AG10803 (cell line): Measurements from ENCODE around the gene VIPAS39.

Source experiments
- DNase-seq: peaks from one replicate; pipeline ENCODE4 v3.0.0; 2010; ENCODE audit warnings: low read depth
- H3K4me3 ChIP-seq: 2 replicates; pipeline ENCODE4 v1.5.1; 2011; ENCODE audit warnings: mild to moderate bottlenecking, low read length, control low read depth
- TF ChIP-seq, protein P1 (sequence below): conservative IDR thresholded peaks from 2 replicates; pipeline ENCODE4 v1.5.1; 2011; ENCODE audit warnings: mild to moderate bottlenecking, low read length, control low read depth, inconsistent platforms

Gene VIPAS39

DNA sequence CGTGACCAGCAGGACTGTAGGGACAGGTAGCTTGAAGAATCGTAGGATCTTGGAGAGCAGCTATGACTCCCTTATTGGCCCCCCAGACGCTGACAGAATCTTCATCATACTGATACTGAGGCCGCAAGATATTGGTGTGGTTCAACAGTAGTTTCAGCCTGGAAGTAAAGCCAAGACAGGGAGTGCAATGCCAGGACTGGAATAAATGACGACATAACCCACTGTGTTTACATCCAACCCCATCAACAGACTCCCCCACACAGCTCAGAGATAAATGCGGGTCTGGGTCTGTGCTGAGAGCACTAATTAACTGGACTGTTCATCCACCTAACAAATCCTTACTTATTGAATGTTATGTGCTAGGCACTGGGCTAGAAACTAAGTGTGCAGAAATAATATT is 50.7 kb downstream of the VIPAS39 start:
- H3K4me3 ChIP-seq: no peak overlapping the region
- DNase-seq: no peak
- TF ChIP-seq, protein P1, sequence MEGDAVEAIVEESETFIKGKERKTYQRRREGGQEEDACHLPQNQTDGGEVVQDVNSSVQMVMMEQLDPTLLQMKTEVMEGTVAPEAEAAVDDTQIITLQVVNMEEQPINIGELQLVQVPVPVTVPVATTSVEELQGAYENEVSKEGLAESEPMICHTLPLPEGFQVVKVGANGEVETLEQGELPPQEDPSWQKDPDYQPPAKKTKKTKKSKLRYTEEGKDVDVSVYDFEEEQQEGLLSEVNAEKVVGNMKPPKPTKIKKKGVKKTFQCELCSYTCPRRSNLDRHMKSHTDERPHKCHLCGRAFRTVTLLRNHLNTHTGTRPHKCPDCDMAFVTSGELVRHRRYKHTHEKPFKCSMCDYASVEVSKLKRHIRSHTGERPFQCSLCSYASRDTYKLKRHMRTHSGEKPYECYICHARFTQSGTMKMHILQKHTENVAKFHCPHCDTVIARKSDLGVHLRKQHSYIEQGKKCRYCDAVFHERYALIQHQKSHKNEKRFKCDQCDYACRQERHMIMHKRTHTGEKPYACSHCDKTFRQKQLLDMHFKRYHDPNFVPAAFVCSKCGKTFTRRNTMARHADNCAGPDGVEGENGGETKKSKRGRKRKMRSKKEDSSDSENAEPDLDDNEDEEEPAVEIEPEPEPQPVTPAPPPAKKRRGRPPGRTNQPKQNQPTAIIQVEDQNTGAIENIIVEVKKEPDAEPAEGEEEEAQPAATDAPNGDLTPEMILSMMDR: no peak

DNA sequence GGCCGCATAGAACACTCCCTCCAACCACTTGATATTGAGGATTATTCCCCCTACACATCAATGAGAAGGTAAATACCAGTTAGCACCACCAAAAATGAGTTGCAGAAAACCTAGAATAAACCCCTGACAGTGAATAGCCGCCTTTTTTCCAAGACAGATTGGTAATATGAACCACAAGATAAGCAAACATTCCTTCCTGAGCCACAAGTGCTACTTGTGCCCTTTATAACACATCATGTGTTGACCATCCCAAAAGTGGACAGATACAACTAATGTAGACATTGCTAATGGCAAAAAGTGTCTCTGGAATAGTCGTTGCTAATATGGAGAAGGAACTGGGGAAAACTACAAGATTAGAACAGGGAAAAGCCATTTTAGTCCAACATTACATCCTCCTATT is 51.3 kb downstream of the VIPAS39 start:
- DNase-seq: no peak
- H3K4me3 ChIP-seq: no peak overlapping the region
- TF ChIP-seq, protein P1: no peak

DNA sequence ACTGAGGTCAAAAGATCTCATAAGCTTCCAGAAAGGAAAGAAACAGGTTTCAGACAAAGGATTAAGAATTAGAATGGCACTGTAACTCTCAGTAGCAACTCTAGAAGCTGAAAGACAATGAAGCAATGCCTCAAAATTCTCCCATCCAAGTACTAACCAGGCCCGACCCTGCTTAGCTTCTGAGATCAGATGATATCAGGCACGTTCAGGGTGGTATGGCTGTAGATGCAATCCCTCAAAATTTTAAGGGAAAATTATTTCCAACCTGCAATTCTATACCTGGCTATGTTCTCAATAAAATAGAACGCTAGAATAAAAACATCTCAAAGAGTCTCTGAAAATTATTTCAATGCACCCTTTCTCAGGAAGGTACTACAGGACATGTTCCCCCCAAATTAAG is 53.6 kb downstream of the VIPAS39 start:
- TF ChIP-seq, protein P1: no peak
- H3K4me3 ChIP-seq: no peak overlapping the region
- DNase-seq: no peak

DNA sequence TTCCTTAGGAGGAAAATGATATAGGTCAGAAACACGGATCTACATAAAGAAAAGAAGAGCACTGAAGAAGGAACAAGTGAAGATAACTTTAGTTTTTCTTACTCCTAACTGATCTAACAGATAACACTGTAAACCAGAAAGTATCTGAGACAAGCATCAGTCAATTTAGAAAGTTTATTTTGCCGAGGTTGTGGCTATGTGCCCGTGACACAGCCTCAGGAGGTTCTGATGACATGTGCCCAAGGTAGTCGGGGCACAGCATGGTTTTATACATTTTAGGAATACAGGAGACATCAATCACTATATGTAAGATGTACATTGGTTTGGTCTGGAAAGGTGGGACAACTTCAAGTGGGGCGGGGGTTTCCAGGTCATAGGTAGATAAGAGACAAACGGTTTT is 57.2 kb downstream of the VIPAS39 start:
- TF ChIP-seq, protein P1: no peak
- no peak for DNase-seq
- H3K4me3 ChIP-seq: no peak overlapping the region

GRCh38 chr14:77390188-77390587 is 67.2 kb downstream of the VIPAS39 start:
- no peak overlapping the region for H3K4me3 ChIP-seq
- DNase-seq: no peak
- TF ChIP-seq, protein P1: no peak

DNA sequence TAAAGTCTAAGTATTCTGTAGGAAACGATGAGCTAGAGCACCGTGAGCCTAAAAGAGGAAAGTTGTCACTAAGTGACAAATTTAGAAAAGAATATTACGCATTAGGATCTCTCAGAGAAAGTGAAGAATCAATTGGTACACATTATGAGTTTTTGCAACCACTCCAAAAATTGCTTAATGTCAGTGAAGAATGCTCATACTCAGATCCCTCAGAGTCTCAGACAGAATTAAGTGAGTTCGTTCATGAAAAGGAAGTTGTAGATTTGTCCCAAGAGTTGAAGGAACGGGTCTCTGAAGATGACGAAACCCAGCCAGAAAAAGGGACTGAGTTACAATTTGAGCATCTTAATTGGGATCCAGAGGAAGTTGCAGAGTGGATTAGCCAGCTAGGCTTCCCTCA is 78.7 kb downstream of the VIPAS39 start:
- H3K4me3 ChIP-seq: no peak overlapping the region
- TF ChIP-seq, protein P1: no peak
- DNase-seq: no peak

DNA sequence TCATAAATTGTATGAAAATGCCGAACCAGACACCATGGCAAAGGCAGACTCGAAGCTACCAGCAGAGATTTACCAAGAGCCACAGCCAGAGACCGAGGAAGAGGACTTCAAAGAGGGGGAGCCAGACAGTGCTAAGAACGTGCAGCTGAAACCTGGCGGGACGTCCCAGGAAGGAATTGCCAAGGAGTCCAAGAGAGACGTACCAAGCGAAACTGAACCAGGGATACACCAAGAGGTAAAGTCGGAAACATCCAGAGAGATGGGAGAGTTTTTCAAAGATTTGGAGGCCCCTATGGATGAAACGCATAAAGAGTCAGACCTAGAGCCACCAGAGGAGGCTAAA is 79.9 kb downstream of the VIPAS39 start:
- TF ChIP-seq, protein P1: no peak
- H3K4me3 ChIP-seq: peak overlapping the region; percentile 93
- no peak for DNase-seq
